ENCODE data around the gene STAT3. TPM values are rescaled to one million over a fixed set of nuclear protein-coding genes. Genes with fewer than 3 reads are reported as not detected.
A peak's percentile ranks its signal among the peaks of the same experiment; 100 is the strongest.

The STAT3 gene
- total RNA-seq, 6 experiments from 2014 or later = 65.3 to 74.5 (median 68.8) TPM

DNA sequence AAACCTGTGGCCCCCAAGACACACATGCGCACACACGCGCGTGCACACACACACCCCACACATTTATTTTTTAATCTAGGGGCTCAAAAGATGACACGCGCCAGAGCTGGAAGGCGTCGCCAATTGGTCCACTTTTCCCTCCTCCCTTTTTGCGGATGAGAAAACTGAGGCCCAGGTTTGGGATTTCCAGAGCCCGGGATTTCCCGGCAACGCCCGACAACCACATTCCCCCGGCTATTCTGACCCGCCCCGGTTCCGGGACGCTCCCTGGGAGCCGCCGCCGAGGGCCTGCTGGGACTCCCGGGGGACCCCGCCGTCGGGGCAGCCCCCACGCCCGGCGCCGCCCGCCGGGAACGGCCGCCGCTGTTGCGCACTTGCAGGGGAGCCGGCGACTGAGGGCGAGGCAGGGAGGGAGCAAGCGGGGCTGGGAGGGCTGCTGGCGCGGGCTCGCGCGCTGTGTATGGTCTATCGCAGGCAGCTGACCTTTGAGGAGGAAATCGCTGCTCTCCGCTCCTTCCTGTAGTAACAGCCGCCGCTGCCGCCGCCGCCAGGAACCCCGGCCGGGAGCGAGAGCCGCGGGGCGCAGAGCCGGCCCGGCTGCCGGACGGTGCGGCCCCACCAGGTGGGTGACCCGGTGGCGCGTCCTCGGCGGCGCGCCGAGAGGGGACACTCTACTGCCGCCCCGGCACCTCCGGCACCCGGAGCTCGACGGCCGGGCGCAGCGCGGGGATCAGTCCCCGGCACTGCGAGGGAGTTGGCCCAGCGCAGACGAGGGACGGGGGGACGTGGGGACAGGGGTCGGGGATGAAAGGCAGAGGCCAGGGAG lies 100.1 kb downstream of the STAT3 start, which contains the start of gene STAT5A:
Gene STAT5A (plus strand): TSS at position 522 of the 826 bp plus-strand sequence. CDS start 914 bp downstream, outside the sequence.
- Mint-ChIP-seq H3K36me3 (ENCODE audit: low read depth) (no peaks in the 10 kb centered on the region), H3K9me3 (no peaks in the 10 kb centered on the region), H3K27ac (no peak within 1 kb of the TSS), H3K4me1 (ENCODE audit: low read depth) (peaks cover 10% of the 10 kb centered on the region), H3K4me3 (peak within 1 kb of the TSS; percentile 68), H3K27me3 (ENCODE audit: insufficient read depth) (peaks cover 23% of the 10 kb centered on the region)
- TF ChIP-seq, protein P1, sequence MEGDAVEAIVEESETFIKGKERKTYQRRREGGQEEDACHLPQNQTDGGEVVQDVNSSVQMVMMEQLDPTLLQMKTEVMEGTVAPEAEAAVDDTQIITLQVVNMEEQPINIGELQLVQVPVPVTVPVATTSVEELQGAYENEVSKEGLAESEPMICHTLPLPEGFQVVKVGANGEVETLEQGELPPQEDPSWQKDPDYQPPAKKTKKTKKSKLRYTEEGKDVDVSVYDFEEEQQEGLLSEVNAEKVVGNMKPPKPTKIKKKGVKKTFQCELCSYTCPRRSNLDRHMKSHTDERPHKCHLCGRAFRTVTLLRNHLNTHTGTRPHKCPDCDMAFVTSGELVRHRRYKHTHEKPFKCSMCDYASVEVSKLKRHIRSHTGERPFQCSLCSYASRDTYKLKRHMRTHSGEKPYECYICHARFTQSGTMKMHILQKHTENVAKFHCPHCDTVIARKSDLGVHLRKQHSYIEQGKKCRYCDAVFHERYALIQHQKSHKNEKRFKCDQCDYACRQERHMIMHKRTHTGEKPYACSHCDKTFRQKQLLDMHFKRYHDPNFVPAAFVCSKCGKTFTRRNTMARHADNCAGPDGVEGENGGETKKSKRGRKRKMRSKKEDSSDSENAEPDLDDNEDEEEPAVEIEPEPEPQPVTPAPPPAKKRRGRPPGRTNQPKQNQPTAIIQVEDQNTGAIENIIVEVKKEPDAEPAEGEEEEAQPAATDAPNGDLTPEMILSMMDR (IDR thresholded peaks at IDR 0.05) = no peak
- DNase-seq = peak; percentile 28

DNA sequence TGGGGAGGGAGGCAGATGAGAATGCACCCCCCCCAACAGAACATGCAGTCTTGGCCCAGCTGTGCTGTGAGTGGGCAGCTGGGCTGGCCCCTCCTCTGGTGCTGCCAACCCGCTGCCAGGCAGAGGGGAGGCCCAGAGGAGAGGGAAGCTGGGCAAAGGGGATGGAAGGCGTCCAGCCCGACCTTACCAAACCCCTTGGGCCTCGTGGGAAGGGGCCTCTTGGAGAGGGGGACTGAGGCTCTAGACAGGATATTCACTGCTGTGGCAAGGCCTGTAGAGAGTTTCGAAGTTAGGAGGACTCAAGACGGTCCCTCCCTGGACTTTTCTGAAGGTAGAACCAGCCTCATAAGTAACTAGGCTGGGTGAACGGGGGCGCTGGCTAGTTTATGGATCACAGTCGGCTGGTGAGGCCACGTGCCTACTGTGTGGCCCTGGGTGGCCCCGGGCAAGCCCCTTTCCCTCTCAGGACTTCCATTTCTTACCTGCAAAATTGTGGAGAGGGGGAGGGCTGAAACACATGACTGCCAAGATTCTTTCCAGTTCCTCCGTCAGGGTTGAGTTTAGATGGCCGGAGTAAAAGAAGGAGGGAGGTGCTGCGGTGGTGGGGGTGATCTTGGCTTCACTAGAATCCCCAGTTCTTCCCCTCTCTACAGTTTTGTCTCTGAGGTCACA lies 100.8 kb downstream of the STAT3 start:
- TF ChIP-seq, protein P1 (IDR thresholded peaks at IDR 0.05) = no peak
- Mint-ChIP-seq H3K27ac (no peak overlapping the region), H3K4me1 (ENCODE audit: low read depth) (peaks cover 10% of the 10 kb centered on the region), H3K4me3 (peak overlapping the region; percentile 68), H3K27me3 (ENCODE audit: insufficient read depth) (peaks cover 24% of the 10 kb centered on the region), H3K9me3 (no peaks in the 10 kb centered on the region), H3K36me3 (ENCODE audit: low read depth) (no peaks in the 10 kb centered on the region)
- DNase-seq = no peak

- TF ChIP-seq, protein P1 (IDR thresholded peaks at IDR 0.05) = no peak
- no peak overlapping the region for H3K27ac Mint-ChIP-seq
- peaks cover 21% of the 10 kb centered on the region for H3K27me3 Mint-ChIP-seq (ENCODE audit: insufficient read depth)
- H3K4me1 Mint-ChIP-seq (ENCODE audit: low read depth) = peaks cover 10% of the 10 kb centered on the region
- DNase-seq = no peak
- H3K9me3 Mint-ChIP-seq = no peaks in the 10 kb centered on the region
- no peaks in the 10 kb centered on the region for H3K36me3 Mint-ChIP-seq (ENCODE audit: low read depth)
- peak overlapping the region; percentile 51 for H3K4me3 Mint-ChIP-seq
Measured at GRCh38 chr17:42286411-42287221, 101.6 kb downstream of the STAT3 start.

DNA sequence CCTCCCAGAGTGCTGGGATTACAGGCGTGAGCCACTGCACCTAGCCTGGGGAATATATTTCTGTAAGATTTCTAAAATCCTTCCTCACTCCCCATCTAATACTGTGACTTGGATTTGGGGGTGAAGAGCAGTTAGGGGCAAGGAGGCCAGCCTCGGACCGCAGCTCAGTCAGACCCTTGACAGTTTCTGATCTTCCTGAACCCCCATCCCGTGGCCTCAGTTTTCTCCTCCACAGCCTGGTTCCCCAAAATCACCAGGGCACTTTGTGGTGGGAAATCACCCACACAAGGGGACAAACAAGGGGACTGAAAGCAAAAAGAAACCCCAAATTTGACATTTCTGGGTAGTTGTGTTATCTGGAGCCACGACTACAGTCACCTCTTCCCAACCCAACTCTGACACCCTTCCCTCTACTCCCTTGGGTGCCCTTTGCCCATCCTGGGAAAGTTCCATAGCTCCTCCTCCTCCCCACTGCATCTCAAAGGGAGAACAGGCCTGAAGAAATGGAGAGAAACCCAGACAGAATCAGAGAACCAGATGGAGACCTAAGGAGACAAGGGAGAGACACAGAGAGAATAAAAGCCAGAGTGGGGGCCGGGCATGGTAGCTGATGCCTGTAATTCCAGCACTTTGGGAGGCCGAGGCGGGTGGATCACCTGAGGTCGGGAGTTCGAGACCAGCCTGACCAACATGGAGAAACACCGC lies 102.7 kb downstream of the STAT3 start:
- TF ChIP-seq, protein P1 (IDR thresholded peaks at IDR 0.05) = no peak
- peaks cover 21% of the 10 kb centered on the region for H3K27me3 Mint-ChIP-seq (ENCODE audit: insufficient read depth)
- no peak overlapping the region for H3K27ac Mint-ChIP-seq
- no peaks in the 10 kb centered on the region for H3K36me3 Mint-ChIP-seq (ENCODE audit: low read depth)
- H3K4me3 Mint-ChIP-seq = no peak overlapping the region
- H3K4me1 Mint-ChIP-seq (ENCODE audit: low read depth) = peaks cover 10% of the 10 kb centered on the region
- no peak for DNase-seq
- H3K9me3 Mint-ChIP-seq = no peaks in the 10 kb centered on the region

DNA sequence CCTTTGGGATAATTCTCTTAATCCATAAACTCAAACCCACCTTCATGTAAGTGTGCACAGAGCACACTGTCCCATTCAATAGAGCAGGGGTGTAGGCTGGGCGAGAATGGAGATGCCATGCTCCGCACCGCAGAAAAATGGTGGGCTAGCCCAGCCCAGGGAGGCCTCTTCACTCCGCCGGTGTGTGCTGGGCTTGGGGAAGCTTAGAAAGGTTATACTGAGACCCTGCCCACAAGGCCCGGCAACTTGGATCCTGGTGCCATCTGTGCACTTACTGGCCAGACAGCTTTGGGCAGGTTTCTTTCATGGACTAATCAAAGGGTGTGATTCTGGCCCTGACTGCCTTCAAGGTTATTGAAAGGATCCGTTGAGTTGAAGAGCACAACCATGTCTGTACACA lies 103.7 kb downstream of the STAT3 start:
- Mint-ChIP-seq H3K27me3 (ENCODE audit: insufficient read depth) (peaks cover 21% of the 10 kb centered on the region), H3K36me3 (ENCODE audit: low read depth) (no peaks in the 10 kb centered on the region), H3K4me3 (no peak overlapping the region), H3K9me3 (no peaks in the 10 kb centered on the region), H3K4me1 (ENCODE audit: low read depth) (peaks cover 10% of the 10 kb centered on the region), H3K27ac (no peak overlapping the region)
- no peak for DNase-seq
- TF ChIP-seq, protein P1 (IDR thresholded peaks at IDR 0.05) = no peak
